Naive B cell (primary cell): ENCODE data around the gene RABEP1. TPM values are rescaled to one million over a fixed set of nuclear protein-coding genes. Genes with fewer than 3 reads are reported as not detected.

Source experiments
- ATAC-seq, 2 donors: fragments of 150-1000 bp; cut with Tn5 transposase; 2 replicates each; pipeline ENCODE4 v1.10.0; 2021; ENCODE audit warnings: low read depth in 2 of 2, mild to moderate bottlenecking in 2 of 2, moderate library complexity in 2 of 2
- DNase-seq: peaks from one replicate; pipeline ENCODE4 v3.0.0; 2022
- H3K27ac Mint-ChIP-seq, 6 donors: one replicate each; pipeline ENCODE4 v1.8.0; 2020 to 2022; ENCODE audit warnings: mild to moderate bottlenecking in 6 of 6, mixed read lengths in 6 of 6, moderate library complexity in 5 of 6, inconsistent platforms in 2 of 6
- H3K27me3 Mint-ChIP-seq, 3 donors: one replicate each; pipeline ENCODE4 v1.8.0; 2021 to 2022; ENCODE audit warnings: mixed read lengths in 3 of 3, mild to moderate bottlenecking in 1 of 3
- H3K36me3 Mint-ChIP-seq, 2 donors: one replicate each; pipeline ENCODE4 v1.8.0; 2020 to 2022; ENCODE audit warnings: mixed read lengths in 2 of 2, inconsistent platforms in 1 of 2, mild to moderate bottlenecking in 1 of 2
- H3K4me1 Mint-ChIP-seq, 3 donors: one replicate each; pipeline ENCODE4 v1.8.0; 2020 to 2022; ENCODE audit warnings: mixed read lengths in 3 of 3, inconsistent platforms in 1 of 3, mild to moderate bottlenecking in 1 of 3, moderate library complexity in 1 of 3
- H3K4me3 Mint-ChIP-seq, 8 donors: one replicate each; pipeline ENCODE4 v1.8.0; 2020 to 2022; ENCODE audit warnings: mild to moderate bottlenecking in 8 of 8, mixed read lengths in 8 of 8, moderate library complexity in 8 of 8, inconsistent platforms in 2 of 8
- H3K9me3 Mint-ChIP-seq, 7 donors: one replicate each; pipeline ENCODE4 v1.8.0; 2020 to 2022; ENCODE audit warnings: mixed read lengths in 7 of 7, mild to moderate bottlenecking in 5 of 7, inconsistent platforms in 2 of 7, moderate library complexity in 1 of 7
- polyA plus RNA-seq, 6 donors: library from polyadenylated mRNA; unstranded; fragments of 300-500 nt; fragmentation: Illumina TruSeq; gene quantifications; one replicate each; pipeline ENCODE4 v1.2.3, GENCODE V29; 2021; ENCODE audit warnings: low read depth in 6 of 6

The RABEP1 gene
- polyA plus RNA-seq, 6 donors from 2014 or later = 54.6 to 90.2 (median 71.8) TPM

DNA sequence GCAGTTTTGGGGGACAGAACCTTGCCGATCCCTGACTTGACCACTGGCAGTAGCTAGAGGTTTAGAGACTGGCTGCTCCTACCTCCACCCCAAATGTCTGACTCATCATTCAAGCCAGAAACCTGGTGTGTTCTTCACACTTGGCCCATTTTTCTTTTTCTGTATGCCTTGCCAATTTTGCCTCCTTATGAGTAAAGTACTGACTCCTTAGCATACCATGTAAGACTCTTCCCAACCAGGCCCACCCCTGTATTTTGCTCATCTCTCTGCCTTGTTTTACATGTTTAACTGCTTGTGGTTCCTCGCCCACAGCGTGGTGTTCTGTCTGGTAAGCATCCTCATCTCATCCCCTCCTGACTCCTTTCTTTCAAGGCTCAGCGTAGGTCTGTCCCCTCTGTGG, 99.5 kb downstream of the RABEP1 start:
- H3K36me3 Mint-ChIP-seq = peaks cover 41 to 55% of the 10 kb centered on the region in 2 donors
- H3K4me1 Mint-ChIP-seq = peaks cover 6 to 18% (median 10%) of the 10 kb centered on the region in 3 donors
- peak in 1 of 2 donors; percentile 9 for ATAC-seq
- no peak overlapping the region for H3K4me3 Mint-ChIP-seq
- DNase-seq = no peak
- H3K9me3 Mint-ChIP-seq = peaks cover 0 to 2% (median 0%) of the 10 kb centered on the region in 7 donors
- peak overlapping the region in 5 of 6 donors; percentile 60 to 93 (median 83) for H3K27ac Mint-ChIP-seq
- H3K27me3 Mint-ChIP-seq = no peaks in the 10 kb centered on the region

GRCh38 chr17:5391678-5392077, 109.6 kb downstream of the RABEP1 start:
- Mint-ChIP-seq H3K36me3 (peaks cover 48 to 50% of the 10 kb centered on the region in 2 donors), H3K4me3 (no peak overlapping the region), H3K4me1 (peaks cover 12 to 18% (median 13%) of the 10 kb centered on the region in 3 donors), H3K9me3 (peaks cover 0 to 2% (median 0%) of the 10 kb centered on the region in 7 donors), H3K27ac (peak overlapping the region in 4 of 6 donors; percentile 26 to 81 (median 56)), H3K27me3 (no peaks in the 10 kb centered on the region)
- no peak for ATAC-seq
- no peak for DNase-seq

DNA sequence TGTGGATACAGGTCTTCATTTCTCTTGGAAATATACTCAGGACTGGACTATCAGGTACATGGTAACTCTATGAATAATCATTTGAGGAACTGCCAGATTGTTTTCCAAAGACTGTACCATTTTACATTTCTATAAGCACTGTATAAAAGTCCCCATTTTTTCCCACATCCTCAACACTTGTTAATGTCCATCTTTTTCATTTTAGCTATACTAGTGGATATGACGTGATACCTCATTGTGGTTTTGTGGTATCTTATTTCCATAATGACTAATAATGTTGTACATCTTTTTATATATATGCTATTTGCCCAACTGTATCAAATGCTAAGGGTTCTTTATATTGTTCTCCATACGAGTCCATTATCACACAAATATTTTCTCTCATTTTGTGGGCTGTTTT, 114.5 kb downstream of the RABEP1 start:
- no peak for DNase-seq
- H3K36me3 Mint-ChIP-seq = peaks cover 29 to 35% of the 10 kb centered on the region in 2 donors
- no peak for ATAC-seq
- peak overlapping the region in 2 of 6 donors; percentile 28 to 76 for H3K27ac Mint-ChIP-seq
- H3K4me3 Mint-ChIP-seq = no peak overlapping the region
- peaks cover 0 to 2% (median 0%) of the 10 kb centered on the region in 7 donors for H3K9me3 Mint-ChIP-seq
- no peaks in the 10 kb centered on the region for H3K27me3 Mint-ChIP-seq
- peaks cover 2 to 13% (median 7%) of the 10 kb centered on the region in 3 donors for H3K4me1 Mint-ChIP-seq

DNA sequence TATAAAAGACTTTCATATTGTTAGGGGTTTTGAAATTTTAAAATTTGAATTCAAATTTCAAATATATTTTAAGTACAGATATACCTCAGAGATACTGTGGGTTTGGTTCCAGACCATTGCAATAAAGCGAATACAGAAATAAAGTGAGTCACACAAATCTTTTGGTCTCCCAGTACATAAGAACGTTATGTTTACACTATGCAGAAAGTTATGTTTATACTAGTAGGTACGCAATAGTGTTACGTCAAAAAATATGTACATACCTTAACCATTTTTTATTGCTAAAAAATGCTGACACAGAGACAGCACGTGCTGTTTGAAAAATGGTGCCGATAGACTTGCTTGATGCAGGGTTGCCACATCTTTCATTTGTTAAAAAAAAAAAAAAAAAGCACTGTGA, 117.7 kb downstream of the RABEP1 start:
- Mint-ChIP-seq H3K9me3 (no peaks in the 10 kb centered on the region), H3K4me3 (no peak overlapping the region), H3K27me3 (no peaks in the 10 kb centered on the region), H3K27ac (no peak overlapping the region), H3K36me3 (peaks cover 11 to 17% of the 10 kb centered on the region in 2 donors), H3K4me1 (peaks cover 0 to 5% (median 3%) of the 10 kb centered on the region in 3 donors)
- DNase-seq (no peak), ATAC-seq (no peak)

- Mint-ChIP-seq H3K9me3 (no peaks in the 10 kb centered on the region), H3K4me1 (peaks cover 8 to 13% (median 8%) of the 10 kb centered on the region in 3 donors), H3K36me3 (peaks cover 13 to 18% of the 10 kb centered on the region in 2 donors), H3K27ac (no peak overlapping the region), H3K4me3 (no peak overlapping the region), H3K27me3 (no peaks in the 10 kb centered on the region)
- no peak for ATAC-seq
- DNase-seq = no peak
Observed at GRCh38 chr17:5405400-5405799, 123.3 kb downstream of the RABEP1 start.

DNA sequence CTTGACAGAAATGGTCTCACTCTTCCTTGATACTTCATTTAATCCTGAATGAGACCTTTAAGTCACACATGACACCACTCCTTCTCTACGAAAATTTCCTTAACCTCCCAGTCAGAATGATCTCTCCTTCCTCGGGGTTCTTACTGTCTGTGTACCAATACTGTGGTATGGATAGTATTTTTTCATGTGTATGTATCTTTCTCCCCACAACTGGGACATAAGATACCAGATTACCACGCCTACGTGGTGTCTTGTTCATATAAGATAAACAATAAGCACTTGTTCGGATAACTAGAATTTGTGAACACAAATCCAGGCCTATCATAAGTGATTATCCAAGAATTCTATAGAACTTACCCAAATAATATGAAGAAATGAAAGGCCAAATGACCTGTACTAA, 126.1 kb downstream of the RABEP1 start:
- Mint-ChIP-seq H3K27me3 (no peaks in the 10 kb centered on the region), H3K27ac (no peak overlapping the region), H3K4me3 (no peak overlapping the region), H3K36me3 (peaks cover 27 to 33% of the 10 kb centered on the region in 2 donors), H3K9me3 (no peaks in the 10 kb centered on the region), H3K4me1 (peaks cover 28 to 38% (median 29%) of the 10 kb centered on the region in 3 donors)
- ATAC-seq = no peak
- DNase-seq = no peak

DNA sequence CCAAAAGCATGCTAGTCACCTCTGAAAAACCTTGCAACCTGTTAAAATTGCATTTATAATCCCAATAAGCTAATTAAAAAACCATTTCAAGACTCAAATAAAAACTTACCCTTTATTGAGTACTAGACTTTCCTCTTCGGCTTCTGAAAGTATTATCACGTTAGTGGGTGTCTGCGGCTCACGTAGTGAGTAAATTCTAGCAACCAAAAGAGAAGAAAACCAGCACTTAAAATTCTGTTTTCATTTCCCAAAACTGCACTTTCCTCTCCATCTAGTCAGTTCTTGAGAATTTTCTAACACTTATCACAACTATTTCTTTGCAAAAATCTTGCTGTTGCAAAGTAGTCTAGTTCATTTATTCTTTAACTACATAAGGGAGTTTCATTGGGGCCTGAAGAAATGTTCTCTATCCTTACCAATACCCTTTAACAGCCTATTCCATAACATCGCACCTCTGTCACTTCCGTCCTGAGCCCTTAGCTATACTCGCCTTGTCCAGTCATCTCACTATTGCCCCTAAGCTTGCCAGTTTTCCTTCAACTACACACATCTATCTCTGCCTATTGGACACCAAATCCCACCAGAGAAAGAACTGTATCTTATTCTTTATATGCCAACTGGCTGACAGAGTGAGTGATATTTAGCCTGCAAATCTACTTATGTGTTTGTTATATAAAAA, 128.6 kb downstream of the RABEP1 start:
- H3K4me3 Mint-ChIP-seq = no peak overlapping the region
- ATAC-seq = no peak
- peaks cover 21 to 40% of the 10 kb centered on the region in 2 donors for H3K36me3 Mint-ChIP-seq
- no peaks in the 10 kb centered on the region for H3K9me3 Mint-ChIP-seq
- peak overlapping the region in 4 of 6 donors; percentile 6 to 87 (median 50) for H3K27ac Mint-ChIP-seq
- no peaks in the 10 kb centered on the region for H3K27me3 Mint-ChIP-seq
- no peak for DNase-seq
- H3K4me1 Mint-ChIP-seq = peaks cover 34 to 48% (median 35%) of the 10 kb centered on the region in 3 donors

DNA sequence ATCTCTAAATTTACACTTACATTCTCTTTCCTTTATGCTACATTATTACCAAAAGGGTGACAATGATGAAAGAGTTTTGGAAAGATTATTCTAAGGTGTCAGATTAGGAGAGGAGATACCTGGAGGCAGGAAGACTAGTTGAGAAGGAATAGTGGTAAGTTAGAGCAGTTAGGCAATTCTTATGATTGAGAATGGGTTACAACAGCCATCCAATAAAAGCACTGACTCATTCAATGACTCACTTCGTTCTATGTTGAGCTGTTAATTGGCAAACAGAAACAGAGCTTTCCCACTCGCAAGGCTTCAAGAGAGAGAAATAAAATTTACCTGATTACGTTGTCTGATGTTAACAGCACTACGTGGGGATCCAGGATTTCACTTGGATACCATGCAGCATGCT, 131.6 kb downstream of the RABEP1 start:
- DNase-seq (no peak), ATAC-seq (no peak)
- Mint-ChIP-seq H3K9me3 (no peaks in the 10 kb centered on the region), H3K36me3 (peaks cover 19 to 40% of the 10 kb centered on the region in 2 donors), H3K4me3 (peak overlapping the region in 1 of 8 donors; percentile 57), H3K27ac (peak overlapping the region in 1 of 6 donors; percentile 34), H3K27me3 (no peaks in the 10 kb centered on the region), H3K4me1 (peaks cover 41 to 64% (median 42%) of the 10 kb centered on the region in 3 donors)

- Mint-ChIP-seq H3K4me1 (peaks cover 40 to 59% (median 40%) of the 10 kb centered on the region in 3 donors), H3K27me3 (no peaks in the 10 kb centered on the region), H3K4me3 (peak overlapping the region; percentile 67 to 100 (median 94)), H3K9me3 (no peaks in the 10 kb centered on the region), H3K36me3 (peaks cover 8 to 23% of the 10 kb centered on the region in 2 donors), H3K27ac (peak overlapping the region in 5 of 6 donors; percentile 42 to 97 (median 84))
- ATAC-seq (no peak), DNase-seq (no peak)
Observed at GRCh38 chr17:5416901-5417300, 134.8 kb downstream of the RABEP1 start.

DNA sequence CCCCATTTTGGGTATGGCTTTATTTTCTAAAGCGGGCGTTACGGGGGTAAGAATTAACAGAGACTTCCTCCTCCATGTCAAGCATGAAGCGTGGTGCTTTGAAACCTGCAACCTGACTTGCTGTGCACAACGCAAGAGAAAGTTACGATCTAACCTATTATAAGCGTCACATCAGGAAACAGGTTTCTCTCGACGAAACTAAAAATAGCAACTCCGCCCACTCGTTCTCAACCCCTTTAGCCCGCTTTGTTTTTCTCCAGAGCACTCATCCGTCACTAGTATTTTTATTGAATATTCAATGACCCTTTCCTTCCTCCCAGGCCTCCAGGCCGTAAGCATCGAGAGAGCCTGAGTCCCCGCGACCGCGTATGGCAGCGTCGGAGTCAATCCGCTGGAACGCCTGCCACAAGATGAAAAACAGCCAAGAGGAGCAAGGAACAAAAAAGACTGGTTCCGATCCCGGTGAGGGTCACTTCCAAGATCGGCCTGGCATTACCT, 136.8 kb downstream of the RABEP1 start:
- ATAC-seq (peak; percentile 64 to 67), DNase-seq (peak; percentile 88)
- no peaks in the 10 kb centered on the region for H3K27me3 Mint-ChIP-seq
- H3K36me3 Mint-ChIP-seq = peaks cover 0 to 7% of the 10 kb centered on the region in 2 donors
- no peaks in the 10 kb centered on the region for H3K9me3 Mint-ChIP-seq
- H3K4me3 Mint-ChIP-seq = peak overlapping the region; percentile 88 to 100 (median 100)
- peak overlapping the region; percentile 97 to 100 (median 100) for H3K27ac Mint-ChIP-seq
- H3K4me1 Mint-ChIP-seq = peaks cover 24 to 56% (median 27%) of the 10 kb centered on the region in 3 donors

- peaks cover 24 to 57% (median 27%) of the 10 kb centered on the region in 3 donors for H3K4me1 Mint-ChIP-seq
Observed at GRCh38 chr17:5419356-5419958, 137.4 kb downstream of the RABEP1 start, which contains the start of gene NUP88. Gene NUP88 (minus strand): TSS chr17:5419662. CDS start chr17:5419650, 12 bp downstream.

GRCh38 chr17:5419959-5420653, 138.0 kb downstream of the RABEP1 start, which contains the start of gene RPAIN:
Gene RPAIN (plus strand): TSS chr17:5420182. CDS start chr17:5420211, 29 bp downstream.
- H3K27me3 Mint-ChIP-seq = no peaks in the 10 kb centered on the region
- peak within 1 kb of the TSS; percentile 97 to 100 (median 100) for H3K27ac Mint-ChIP-seq
- H3K36me3 Mint-ChIP-seq = peaks cover 0 to 6% of the 10 kb centered on the region in 2 donors
- peaks cover 24 to 56% (median 27%) of the 10 kb centered on the region in 3 donors for H3K4me1 Mint-ChIP-seq
- ATAC-seq = peak; percentile 57 to 62
- no peak for DNase-seq
- H3K9me3 Mint-ChIP-seq = no peaks in the 10 kb centered on the region
- peak within 1 kb of the TSS; percentile 88 to 100 (median 100) for H3K4me3 Mint-ChIP-seq

More at GRCh38 chr17:5419356-5419958, 137.4 kb downstream of the RABEP1 start, which contains the start of gene NUP88:
- H3K27ac Mint-ChIP-seq = peak within 1 kb of the TSS; percentile 97 to 100 (median 100)
- ATAC-seq (peak; percentile 78 to 82), DNase-seq (peak; percentile 98)
- H3K9me3 Mint-ChIP-seq = no peaks in the 10 kb centered on the region
- H3K36me3 Mint-ChIP-seq = peaks cover 0 to 6% of the 10 kb centered on the region in 2 donors
- peak within 1 kb of the TSS; percentile 88 to 100 (median 100) for H3K4me3 Mint-ChIP-seq
- H3K27me3 Mint-ChIP-seq = no peaks in the 10 kb centered on the region

DNA sequence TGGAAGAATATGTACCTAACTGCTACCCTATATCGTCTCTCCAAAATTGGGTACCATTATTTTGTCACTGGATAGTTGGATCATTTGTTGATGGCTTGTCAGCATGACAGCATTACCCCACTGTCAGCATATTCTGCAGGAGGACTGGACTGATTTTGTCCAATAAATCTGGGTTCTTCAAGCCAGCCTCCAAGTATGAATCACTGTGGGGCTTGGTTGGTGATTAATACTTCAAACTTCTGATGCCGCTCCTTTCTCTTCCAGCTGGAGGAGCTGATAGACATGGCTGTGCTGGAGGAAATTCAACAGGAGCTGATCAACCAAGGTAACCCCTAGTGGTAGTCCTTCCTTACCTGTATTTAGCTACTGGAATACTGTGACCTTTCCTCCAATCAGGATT, 140.4 kb downstream of the RABEP1 start:
- Mint-ChIP-seq H3K9me3 (no peaks in the 10 kb centered on the region), H3K36me3 (peaks cover 0 to 9% of the 10 kb centered on the region in 2 donors), H3K27me3 (no peaks in the 10 kb centered on the region), H3K27ac (no peak overlapping the region), H3K4me3 (peak overlapping the region in 1 of 8 donors; percentile 76), H3K4me1 (peaks cover 18 to 42% (median 21%) of the 10 kb centered on the region in 3 donors)
- DNase-seq = no peak
- no peak for ATAC-seq
